Vagina (tissue), 2 donors: ENCODE data around the gene KCNK18.

ENCODE experiments used
- POLR2A ChIP-seq, 2 donors: fragments of 450-650 bp; IDR thresholded peaks; one replicate each; pipeline ENCODE4 v1.6.1; 2017; ENCODE audit warnings: antibody characterized with exemption in 2 of 2, mild to moderate bottlenecking in 2 of 2, moderate library complexity in 2 of 2
- POLR2AphosphoS5 ChIP-seq, 2 donors: sonication (generic); formaldehyde crosslinking; IDR thresholded peaks; one replicate each; pipeline ENCODE4 v1.9.0; 2017; ENCODE audit warnings: antibody characterized with exemption in 2 of 2, mild to moderate bottlenecking in 2 of 2, low read depth in 1 of 2; ENCODE audit not compliant: insufficient read depth in 1 of 2
- TF ChIP-seq, protein P1 (sequence below), 3 experiments: fragments of 450-650 bp in 2 of 3; fragments of 200-600 bp in 1 of 3; sonication (generic) in 1 of 3; IDR thresholded peaks; one replicate each; pipeline ENCODE4 v1.5.1; 2017 to 2019; ENCODE audit warnings: antibody characterized with exemption in 3 of 3, mild to moderate bottlenecking in 2 of 3, moderate library complexity in 2 of 3

- TF ChIP-seq POLR2AphosphoS5 (IDR thresholded peaks at IDR 0.05; ENCODE audit: insufficient read depth in 1 of 2, low read depth in 1 of 2): no peak
- TF ChIP-seq, protein P1, sequence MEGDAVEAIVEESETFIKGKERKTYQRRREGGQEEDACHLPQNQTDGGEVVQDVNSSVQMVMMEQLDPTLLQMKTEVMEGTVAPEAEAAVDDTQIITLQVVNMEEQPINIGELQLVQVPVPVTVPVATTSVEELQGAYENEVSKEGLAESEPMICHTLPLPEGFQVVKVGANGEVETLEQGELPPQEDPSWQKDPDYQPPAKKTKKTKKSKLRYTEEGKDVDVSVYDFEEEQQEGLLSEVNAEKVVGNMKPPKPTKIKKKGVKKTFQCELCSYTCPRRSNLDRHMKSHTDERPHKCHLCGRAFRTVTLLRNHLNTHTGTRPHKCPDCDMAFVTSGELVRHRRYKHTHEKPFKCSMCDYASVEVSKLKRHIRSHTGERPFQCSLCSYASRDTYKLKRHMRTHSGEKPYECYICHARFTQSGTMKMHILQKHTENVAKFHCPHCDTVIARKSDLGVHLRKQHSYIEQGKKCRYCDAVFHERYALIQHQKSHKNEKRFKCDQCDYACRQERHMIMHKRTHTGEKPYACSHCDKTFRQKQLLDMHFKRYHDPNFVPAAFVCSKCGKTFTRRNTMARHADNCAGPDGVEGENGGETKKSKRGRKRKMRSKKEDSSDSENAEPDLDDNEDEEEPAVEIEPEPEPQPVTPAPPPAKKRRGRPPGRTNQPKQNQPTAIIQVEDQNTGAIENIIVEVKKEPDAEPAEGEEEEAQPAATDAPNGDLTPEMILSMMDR (IDR thresholded peaks at IDR 0.05): no peak
- TF ChIP-seq POLR2A (IDR thresholded peaks at IDR 0.05): no peak
Measured at GRCh38 chr10:117256910-117257309, 59.6 kb downstream of the KCNK18 start.
